Natural killer cell (primary cell): ENCODE results near the gene PTH1R. TPM values are rescaled to one million over a fixed set of nuclear protein-coding genes. Genes with fewer than 3 reads are reported as not detected.

Experiments
- ATAC-seq, 3 donors: fragments of 150-1000 bp in 2 of 3; fragments of 200-7000 bp in 1 of 3; cut with Tn5 transposase; 1 replicate in 1 of 3; 2 replicates in 2 of 3; pipeline ENCODE4 v1.10.0; 2021; ENCODE audit warnings: mild to moderate bottlenecking in 2 of 3, moderate library complexity in 2 of 3
- DNase-seq, 2 donors: peaks; one replicate each; pipeline versions ENCODE4 v3.0.0 to v3.0.0-alpha.2; 2013 to 2021; ENCODE audit warnings: mixed read lengths in 1 of 2
- H3K27ac ChIP-seq: one replicate; pipeline ENCODE4 v1.5.1; 2013; ENCODE audit warnings: mild to moderate bottlenecking, low read length
- H3K27me3 ChIP-seq: one replicate; pipeline ENCODE4 v1.6.1; 2013; ENCODE audit warnings: low read length; ENCODE audit not compliant: control insufficient read depth, insufficient read depth
- H3K36me3 ChIP-seq: one replicate; pipeline ENCODE4 v1.6.1; 2013; ENCODE audit warnings: low read length; ENCODE audit not compliant: control insufficient read depth, insufficient read depth
- H3K4me1 ChIP-seq: one replicate; pipeline ENCODE4 v1.6.1; 2013; ENCODE audit warnings: low read length; ENCODE audit not compliant: control insufficient read depth, insufficient read depth
- H3K4me3 ChIP-seq: one replicate; pipeline ENCODE4 v1.5.1; 2013; ENCODE audit warnings: low read length
- H3K9me3 ChIP-seq: one replicate; pipeline ENCODE4 v1.6.1; 2013; ENCODE audit warnings: low read length; ENCODE audit not compliant: control insufficient read depth, insufficient read depth
- H3K27ac Mint-ChIP-seq, 2 donors: one replicate each; pipeline ENCODE4 v1.8.0; 2022; ENCODE audit warnings: mild to moderate bottlenecking in 2 of 2, mixed read lengths in 2 of 2, moderate library complexity in 1 of 2
- H3K27me3 Mint-ChIP-seq, 2 donors: one replicate each; pipeline ENCODE4 v1.8.0; 2022; ENCODE audit warnings: low read depth in 2 of 2, mixed read lengths in 2 of 2
- H3K36me3 Mint-ChIP-seq: one replicate; pipeline ENCODE4 v1.8.0; 2022; ENCODE audit warnings: mixed read lengths
- H3K4me1 Mint-ChIP-seq, 2 donors: one replicate each; pipeline ENCODE4 v1.8.0; 2022; ENCODE audit warnings: mixed read lengths in 2 of 2
- H3K4me3 Mint-ChIP-seq: one replicate; pipeline ENCODE4 v1.8.0; 2022; ENCODE audit warnings: mild to moderate bottlenecking, moderate library complexity, mixed read lengths
- H3K9me3 Mint-ChIP-seq, 2 donors: one replicate each; pipeline ENCODE4 v1.8.0; 2022; ENCODE audit warnings: mixed read lengths in 2 of 2
- WGBS: methylation state at CpG from one replicate; pipeline ENCODE4 v1.1.7; 2013; ENCODE audit warnings: missing lambda C conversion rate; ENCODE audit not compliant: insufficient coverage; 5-methylcytosine and 5-hydroxymethylcytosine counted together
- intact Hi-C: fragments of 100-400 bp; cut with micrococcal nuclease; formaldehyde crosslinking; loops from one replicate; pipeline ENCODE4 v1.14.2; 2022
- total RNA-seq, 4 donors: library from RNA; stranded (reverse); fragments of 120-200 nt in 1 of 4; gene quantifications; one replicate each; pipeline versions ENCODE4 v1.2.3 to v1.2.4, GENCODE V29; 2013 to 2022
- TF ChIP-seq, protein P1 (sequence below): fragments of 200-600 bp; IDR thresholded peaks from one replicate; pipeline ENCODE4 v1.8.0; 2022; ENCODE audit warnings: antibody characterized with exemption

PTH1R gene
- total RNA-seq, 3 donors from 2014 or later (not counting 1 experiment from before 2014, with no cell fraction given) = not detected

- Mint-ChIP-seq H3K9me3 (no peaks in the 10 kb centered on the region), H3K36me3 (no peaks in the 10 kb centered on the region), H3K27ac (no peak overlapping the region), H3K4me3 (peak overlapping the region; percentile 81), H3K4me1 (peaks cover 20 to 36% of the 10 kb centered on the region in 2 donors), H3K27me3 (peaks cover 29 to 44% of the 10 kb centered on the region in 2 donors)
- Histone ChIP-seq H3K9me3 (no peaks in the 10 kb centered on the region), H3K4me3 (no peak overlapping the region), H3K36me3 (no peaks in the 10 kb centered on the region), H3K4me1 (peaks cover 25% of the 10 kb centered on the region), H3K27me3 (peaks cover 25% of the 10 kb centered on the region), H3K27ac (no peak overlapping the region)
- TF ChIP-seq, protein P1, sequence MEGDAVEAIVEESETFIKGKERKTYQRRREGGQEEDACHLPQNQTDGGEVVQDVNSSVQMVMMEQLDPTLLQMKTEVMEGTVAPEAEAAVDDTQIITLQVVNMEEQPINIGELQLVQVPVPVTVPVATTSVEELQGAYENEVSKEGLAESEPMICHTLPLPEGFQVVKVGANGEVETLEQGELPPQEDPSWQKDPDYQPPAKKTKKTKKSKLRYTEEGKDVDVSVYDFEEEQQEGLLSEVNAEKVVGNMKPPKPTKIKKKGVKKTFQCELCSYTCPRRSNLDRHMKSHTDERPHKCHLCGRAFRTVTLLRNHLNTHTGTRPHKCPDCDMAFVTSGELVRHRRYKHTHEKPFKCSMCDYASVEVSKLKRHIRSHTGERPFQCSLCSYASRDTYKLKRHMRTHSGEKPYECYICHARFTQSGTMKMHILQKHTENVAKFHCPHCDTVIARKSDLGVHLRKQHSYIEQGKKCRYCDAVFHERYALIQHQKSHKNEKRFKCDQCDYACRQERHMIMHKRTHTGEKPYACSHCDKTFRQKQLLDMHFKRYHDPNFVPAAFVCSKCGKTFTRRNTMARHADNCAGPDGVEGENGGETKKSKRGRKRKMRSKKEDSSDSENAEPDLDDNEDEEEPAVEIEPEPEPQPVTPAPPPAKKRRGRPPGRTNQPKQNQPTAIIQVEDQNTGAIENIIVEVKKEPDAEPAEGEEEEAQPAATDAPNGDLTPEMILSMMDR = no peak
- WGBS = 6% methylated on average over 61 of the region's 78 CpGs
- ATAC-seq = peak in 2 of 3 donors; percentile 48 to 51
- DNase-seq = peak in 1 of 2 donors; percentile 49
- intact Hi-C loops = no loop called here
These were observed 5.7 kb downstream of the PTH1R start for GRCh38 chr3:46883054-46883829.

- ATAC-seq (no peak), DNase-seq (no peak)
- WGBS = 75% methylated on average over 3 of the region's 4 CpGs
- Histone ChIP-seq H3K27me3 (peaks cover 25% of the 10 kb centered on the region), H3K9me3 (no peaks in the 10 kb centered on the region), H3K36me3 (no peaks in the 10 kb centered on the region), H3K4me3 (no peak overlapping the region), H3K4me1 (peaks cover 20% of the 10 kb centered on the region), H3K27ac (no peak overlapping the region)
- TF ChIP-seq, protein P1 = no peak
- H3K4me1 Mint-ChIP-seq = peaks cover 16 to 30% of the 10 kb centered on the region in 2 donors
- no peak overlapping the region for H3K27ac Mint-ChIP-seq
- H3K36me3 Mint-ChIP-seq = no peaks in the 10 kb centered on the region
- H3K4me3 Mint-ChIP-seq = peak overlapping the region; percentile 52
- no peaks in the 10 kb centered on the region for H3K9me3 Mint-ChIP-seq
- intact Hi-C loops = no loop called here
- peaks cover 29 to 46% of the 10 kb centered on the region in 2 donors for H3K27me3 Mint-ChIP-seq
These were observed 6.3 kb downstream of the PTH1R start for GRCh38 chr3:46883830-46884185.

DNA sequence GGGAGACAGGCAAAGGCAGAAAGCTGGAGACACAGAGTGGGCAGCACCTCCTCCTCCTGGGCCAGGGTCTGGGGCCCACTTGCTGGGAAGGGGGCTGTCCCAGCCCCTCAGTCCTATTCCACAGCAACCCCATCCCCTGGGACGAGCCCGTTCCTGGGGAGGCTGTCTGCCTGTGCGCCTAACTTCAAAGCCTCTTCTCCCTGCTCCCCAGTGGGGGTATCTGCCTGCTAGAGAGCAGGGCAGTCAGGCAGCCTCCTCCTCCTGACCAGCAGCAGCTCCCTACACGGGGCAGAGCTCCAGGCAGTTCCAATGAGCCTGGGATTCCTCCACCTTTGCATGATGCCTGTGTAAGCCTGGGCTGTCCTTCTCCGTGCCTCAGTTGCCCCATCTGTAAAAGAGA lies 6.9 kb downstream of the PTH1R start:
- no peaks in the 10 kb centered on the region for H3K36me3 Mint-ChIP-seq
- WGBS = 91% methylated on average over 5 of the region's 5 CpGs
- H3K36me3 ChIP-seq = no peaks in the 10 kb centered on the region

More for the DNA sequence above, 6.9 kb downstream of the PTH1R start:
- H3K27ac Mint-ChIP-seq = no peak overlapping the region
- intact Hi-C loops = no loop called here
- H3K4me3 Mint-ChIP-seq = no peak overlapping the region
- no peak for ATAC-seq
- no peak overlapping the region for H3K27ac ChIP-seq
- H3K27me3 ChIP-seq = peaks cover 25% of the 10 kb centered on the region
- no peak for DNase-seq
- H3K4me1 Mint-ChIP-seq = peaks cover 10 to 24% of the 10 kb centered on the region in 2 donors
- no peaks in the 10 kb centered on the region for H3K9me3 Mint-ChIP-seq
- H3K27me3 Mint-ChIP-seq = peaks cover 29 to 46% of the 10 kb centered on the region in 2 donors
- no peaks in the 10 kb centered on the region for H3K9me3 ChIP-seq
- peaks cover 17% of the 10 kb centered on the region for H3K4me1 ChIP-seq
- TF ChIP-seq, protein P1 = no peak
- H3K4me3 ChIP-seq = no peak overlapping the region
